ENCODE measurements around the gene COG7.

The COG7 gene

GRCh38 chr16:23498863-23499262 lies 45.9 kb upstream of the COG7 start:
- TF ChIP-seq CTCF (IDR thresholded peaks at IDR 0.05; ENCODE audit: extremely low read depth, insufficient read depth, missing control alignments), result no peak
- in situ Hi-C loops (cut with MboI; ENCODE audit: low pct_unique_long_range_greater_than_20kb, low sequenced_read_pairs, unreplicated experiment), result no loop called here

GRCh38 chr16:23497543-23497868 lies 44.5 kb upstream of the COG7 start:
- DNase-seq (ENCODE audit: low spot score), result no peak
- TF ChIP-seq CTCF (IDR thresholded peaks at IDR 0.05; ENCODE audit: extremely low read depth, insufficient read depth, missing control alignments), result no peak
- in situ Hi-C loops (cut with MboI; ENCODE audit: low pct_unique_long_range_greater_than_20kb, low sequenced_read_pairs, unreplicated experiment), result no loop called here

More at GRCh38 chr16:23498863-23499262, 45.9 kb upstream of the COG7 start:
- DNase-seq (ENCODE audit: low spot score), result no peak

GRCh38 chr16:23496821-23497542 lies 44.0 kb upstream of the COG7 start:
- in situ Hi-C loops (cut with MboI; ENCODE audit: low pct_unique_long_range_greater_than_20kb, low sequenced_read_pairs, unreplicated experiment), result no loop called here
- DNase-seq (ENCODE audit: low spot score), result no peak
- TF ChIP-seq CTCF (IDR thresholded peaks at IDR 0.05; ENCODE audit: extremely low read depth, insufficient read depth, missing control alignments), result no peak

GRCh38 chr16:23495671-23496070 lies 42.7 kb upstream of the COG7 start:
- DNase-seq (ENCODE audit: low spot score), result no peak
- in situ Hi-C loops (cut with MboI; ENCODE audit: low pct_unique_long_range_greater_than_20kb, low sequenced_read_pairs, unreplicated experiment), result no loop called here
- no peak for TF ChIP-seq CTCF (IDR thresholded peaks at IDR 0.05; ENCODE audit: extremely low read depth, insufficient read depth, missing control alignments)

- TF ChIP-seq CTCF (IDR thresholded peaks at IDR 0.05; ENCODE audit: extremely low read depth, insufficient read depth, missing control alignments), result no peak
- in situ Hi-C loops (cut with MboI; ENCODE audit: low pct_unique_long_range_greater_than_20kb, low sequenced_read_pairs, unreplicated experiment), result no loop called here
These were observed 41.2 kb upstream of the COG7 start for GRCh38 chr16:23494188-23494587.

GRCh38 chr16:23491490-23492391 lies 38.8 kb upstream of the COG7 start:
- in situ Hi-C loops (cut with MboI; ENCODE audit: low pct_unique_long_range_greater_than_20kb, low sequenced_read_pairs, unreplicated experiment), result no loop called here

More at GRCh38 chr16:23494188-23494587, 41.2 kb upstream of the COG7 start:
- DNase-seq (ENCODE audit: low spot score), result no peak

More at GRCh38 chr16:23491490-23492391, 38.8 kb upstream of the COG7 start:
- DNase-seq (ENCODE audit: low spot score), result no peak
- no peak for TF ChIP-seq CTCF (IDR thresholded peaks at IDR 0.05; ENCODE audit: extremely low read depth, insufficient read depth, missing control alignments)

All from GM13977 (cell line).